Kasumi-1 (cell line): Measurements from ENCODE around the gene MYOM1.
A peak's percentile ranks its signal among the peaks of the same experiment; 100 is the strongest.
"Not testable (repeated sequence)": the region's sequence is repeated elsewhere in the genome, so short reads cannot be mapped to it uniquely, and the experiment has no call there.

Experiments
- DNase-seq, 2 experiments: peaks; one replicate each; lab custom pipeline; 2025; lab: John Stamatoyannopoulos, UW

MYOM1 gene

GRCh38 chr18:3248658-3249359, 29.0 kb upstream of the MYOM1 start:
- DNase-seq = peak; percentile 46 to 52

GRCh38 chr18:3248062-3248657, 28.4 kb upstream of the MYOM1 start:
- peak; percentile 70 to 71 for DNase-seq

GRCh38 chr18:3247240-3248061, 27.7 kb upstream of the MYOM1 start, which contains the start of gene MYL12A:
MYL12A (plus strand) TSS chr18:3247801; CDS start chr18:3253248, 5,447 bp downstream.
- peak; percentile 95 to 97 for DNase-seq

- DNase-seq = peak in 1 of 2 experiments; percentile 61
Measured at GRCh38 chr18:3246635-3247239, 27.0 kb upstream of the MYOM1 start.

GRCh38 chr18:3245853-3246634, 26.3 kb upstream of the MYOM1 start:
- DNase-seq = peak; percentile 92 to 95

- DNase-seq = no peak
Measured at GRCh38 chr18:3245185-3245564, 25.4 kb upstream of the MYOM1 start.

- DNase-seq = peak; percentile 32 to 35
Measured at GRCh38 chr18:3238742-3239141, 19.0 kb upstream of the MYOM1 start.

- no peak for DNase-seq
Measured at GRCh38 chr18:3236470-3236869, 16.7 kb upstream of the MYOM1 start.

- no peak for DNase-seq
Measured at GRCh38 chr18:3235846-3236245, 16.1 kb upstream of the MYOM1 start.

- DNase-seq = no peak
Measured at GRCh38 chr18:3234457-3234856, 14.7 kb upstream of the MYOM1 start.

GRCh38 chr18:3233433-3234168, 13.8 kb upstream of the MYOM1 start:
- no peak for DNase-seq

GRCh38 chr18:3233004-3233403, 13.2 kb upstream of the MYOM1 start:
- no peak for DNase-seq

- DNase-seq = no peak
Measured at GRCh38 chr18:3230401-3231334, 10.9 kb upstream of the MYOM1 start.

- no peak for DNase-seq
Measured at GRCh38 chr18:3226048-3226447, 6.3 kb upstream of the MYOM1 start.

GRCh38 chr18:3225588-3225987, 5.8 kb upstream of the MYOM1 start:
- DNase-seq = no peak

- DNase-seq = no peak
Measured at GRCh38 chr18:3224223-3224622, 4.5 kb upstream of the MYOM1 start.

GRCh38 chr18:3223356-3223755, 3.6 kb upstream of the MYOM1 start:
- no peak for DNase-seq

- DNase-seq = no peak
Measured at GRCh38 chr18:3221496-3221895, 1.7 kb upstream of the MYOM1 start.

- not testable (repeated sequence) for DNase-seq
Measured at GRCh38 chr18:3220868-3221267, 1.1 kb upstream of the MYOM1 start.

- DNase-seq = no peak
Measured at GRCh38 chr18:3219241-3219630, 532 bp downstream of the MYOM1 start.
